ENCODE measurements around the gene CACNG8. TPM values are rescaled to one million over a fixed set of nuclear protein-coding genes. Genes with fewer than 3 reads are reported as not detected.

CACNG8 gene
- total RNA-seq, 2 donors from 2014 or later = not detected

GRCh38 chr19:54024660-54025059 lies 61.9 kb downstream of the CACNG8 start:
- no peak overlapping the region for H3K27ac ChIP-seq
- no peak for ATAC-seq (ENCODE audit: insufficient number of reproducible peaks, low FRiP score, low read depth)
- no peak for TF ChIP-seq CTCF (IDR thresholded peaks at IDR 0.05)

GRCh38 chr19:54026656-54027055 lies 63.9 kb downstream of the CACNG8 start:
- Histone ChIP-seq H3K4me3 (no peak overlapping the region), H3K27ac (no peak overlapping the region), H3K4me1 (ENCODE audit: control insufficient read depth in 1 of 2, low read depth in 2 of 2) (no peaks in the 10 kb centered on the region), H3K36me3 (no peaks in the 10 kb centered on the region), H3K27me3 (replicated peaks; ENCODE audit: insufficient read depth) (no peaks in the 10 kb centered on the region), H3K9me3 (no peaks in the 10 kb centered on the region)
- DNase-seq (ENCODE audit: low spot score) (no peak), ATAC-seq (ENCODE audit: insufficient number of reproducible peaks, low FRiP score, low read depth) (no peak)
- TF ChIP-seq CTCF (IDR thresholded peaks at IDR 0.05) = no peak

More at GRCh38 chr19:54024660-54025059, 61.9 kb downstream of the CACNG8 start:
- Histone ChIP-seq H3K36me3 (no peaks in the 10 kb centered on the region), H3K9me3 (no peaks in the 10 kb centered on the region), H3K4me3 (no peak overlapping the region), H3K4me1 (ENCODE audit: control insufficient read depth in 1 of 2, low read depth in 2 of 2) (no peaks in the 10 kb centered on the region), H3K27me3 (replicated peaks; ENCODE audit: insufficient read depth) (no peaks in the 10 kb centered on the region)
- DNase-seq (ENCODE audit: low spot score) = no peak

GRCh38 chr19:54029301-54029700 lies 66.6 kb downstream of the CACNG8 start:
- ATAC-seq (ENCODE audit: insufficient number of reproducible peaks, low FRiP score, low read depth) (no peak), DNase-seq (ENCODE audit: low spot score) (no peak)
- Histone ChIP-seq H3K4me1 (ENCODE audit: control insufficient read depth in 1 of 2, low read depth in 2 of 2) (no peaks in the 10 kb centered on the region), H3K9me3 (no peaks in the 10 kb centered on the region), H3K4me3 (no peak overlapping the region), H3K36me3 (no peaks in the 10 kb centered on the region), H3K27me3 (replicated peaks; ENCODE audit: insufficient read depth) (no peaks in the 10 kb centered on the region), H3K27ac (no peak overlapping the region)
- TF ChIP-seq CTCF (IDR thresholded peaks at IDR 0.05) = no peak

DNA sequence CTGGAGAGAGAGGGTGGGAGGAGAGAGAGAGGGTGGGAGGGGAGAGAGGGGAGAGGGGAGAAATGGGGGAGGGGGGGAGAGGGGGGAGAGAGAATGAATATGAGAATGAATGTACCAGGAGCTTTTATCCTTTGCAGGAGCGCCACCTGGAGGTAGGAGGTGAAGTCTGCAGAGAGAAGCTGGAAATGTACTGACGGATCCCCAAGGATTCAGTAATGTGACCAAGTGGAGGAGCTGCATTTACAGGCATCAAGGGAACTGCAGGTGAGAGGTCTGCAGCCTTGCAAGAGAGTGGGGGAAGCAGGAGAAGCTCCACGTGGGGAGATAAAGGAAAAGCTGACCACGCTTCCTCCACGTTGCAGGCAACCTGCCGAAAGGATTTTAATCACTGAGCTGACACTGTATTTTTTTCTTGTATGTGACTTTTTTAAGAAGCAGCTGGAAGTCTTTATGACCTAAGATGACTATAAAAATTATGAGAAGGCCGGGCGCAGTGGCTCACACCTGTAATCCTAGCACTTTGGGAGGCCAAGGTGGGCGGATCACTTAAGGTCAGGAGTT lies 67.3 kb downstream of the CACNG8 start:
- Histone ChIP-seq H3K4me1 (ENCODE audit: control insufficient read depth in 1 of 2, low read depth in 2 of 2) (no peaks in the 10 kb centered on the region), H3K36me3 (no peaks in the 10 kb centered on the region), H3K27me3 (replicated peaks; ENCODE audit: insufficient read depth) (no peaks in the 10 kb centered on the region), H3K27ac (no peak overlapping the region), H3K4me3 (no peak overlapping the region), H3K9me3 (no peaks in the 10 kb centered on the region)
- peak; percentile 29 for TF ChIP-seq CTCF (IDR thresholded peaks at IDR 0.05)
- DNase-seq (ENCODE audit: low spot score) = no peak
- ATAC-seq (ENCODE audit: insufficient number of reproducible peaks, low FRiP score, low read depth) = no peak

GRCh38 chr19:54030895-54031586 lies 68.3 kb downstream of the CACNG8 start:
- Histone ChIP-seq H3K9me3 (no peaks in the 10 kb centered on the region), H3K4me3 (no peak overlapping the region), H3K4me1 (ENCODE audit: control insufficient read depth in 1 of 2, low read depth in 2 of 2) (no peaks in the 10 kb centered on the region), H3K27ac (no peak overlapping the region), H3K36me3 (no peaks in the 10 kb centered on the region), H3K27me3 (replicated peaks; ENCODE audit: insufficient read depth) (no peaks in the 10 kb centered on the region)
- TF ChIP-seq CTCF (IDR thresholded peaks at IDR 0.05) = no peak
- no peak for DNase-seq (ENCODE audit: low spot score)
- ATAC-seq (ENCODE audit: insufficient number of reproducible peaks, low FRiP score, low read depth) = no peak

All from thoracic aorta (tissue), 2 donors.